ENCODE data around the gene LAT. TPM values are rescaled to one million over a fixed set of nuclear protein-coding genes. Genes with fewer than 3 reads are reported as not detected.

The LAT gene
- total RNA-seq, 1 experiment from 2014 or later: 2.0 TPM

DNA sequence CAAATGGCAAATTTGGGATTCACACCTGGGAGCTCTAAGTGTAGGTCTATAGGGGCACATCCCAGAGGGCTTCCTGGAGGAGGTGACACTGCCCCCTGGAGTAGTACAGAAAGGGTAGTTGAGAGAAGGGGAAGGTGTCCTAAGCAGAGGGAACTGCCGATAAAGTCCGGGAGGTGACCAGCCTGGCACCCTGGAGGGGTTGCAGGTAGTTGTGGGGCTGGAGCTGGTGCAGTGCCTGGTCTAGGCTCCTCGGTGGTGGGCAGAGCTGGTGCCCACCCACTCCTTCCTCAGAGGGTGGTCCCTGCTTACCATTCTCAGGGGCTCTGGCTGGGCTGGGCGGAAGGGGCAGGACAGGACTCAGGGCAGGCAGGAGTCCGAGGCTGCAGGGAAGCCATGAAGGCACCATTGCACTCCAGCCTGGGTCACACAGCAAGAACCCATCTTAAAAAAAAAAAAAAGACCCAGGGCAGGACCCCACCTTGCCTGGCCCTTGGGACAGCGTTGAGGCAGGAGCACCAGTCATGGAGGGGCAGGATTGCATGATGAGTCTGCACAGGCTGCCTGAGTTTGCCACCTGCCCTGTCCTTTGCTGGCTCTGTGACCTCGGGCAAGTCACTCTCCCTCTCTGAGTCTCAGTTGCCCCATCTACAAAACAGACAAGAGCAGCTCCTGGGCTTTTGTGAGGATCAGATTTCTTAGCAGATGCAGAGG, 43.8 kb downstream of the LAT start:
- Histone ChIP-seq H3K4me1 (replicated peaks) (peaks cover 19% of the 10 kb centered on the region), H3K36me3 (no peaks in the 10 kb centered on the region), H3K4me3 (no peak overlapping the region), H3K27ac (peak overlapping the region; percentile 80), H3K9me3 (replicated peaks) (no peaks in the 10 kb centered on the region), H3K27me3 (replicated peaks) (no peaks in the 10 kb centered on the region)
- DNase-seq (ENCODE audit: low read depth in 1 of 2, low spot score in 2 of 2): no peak

DNA sequence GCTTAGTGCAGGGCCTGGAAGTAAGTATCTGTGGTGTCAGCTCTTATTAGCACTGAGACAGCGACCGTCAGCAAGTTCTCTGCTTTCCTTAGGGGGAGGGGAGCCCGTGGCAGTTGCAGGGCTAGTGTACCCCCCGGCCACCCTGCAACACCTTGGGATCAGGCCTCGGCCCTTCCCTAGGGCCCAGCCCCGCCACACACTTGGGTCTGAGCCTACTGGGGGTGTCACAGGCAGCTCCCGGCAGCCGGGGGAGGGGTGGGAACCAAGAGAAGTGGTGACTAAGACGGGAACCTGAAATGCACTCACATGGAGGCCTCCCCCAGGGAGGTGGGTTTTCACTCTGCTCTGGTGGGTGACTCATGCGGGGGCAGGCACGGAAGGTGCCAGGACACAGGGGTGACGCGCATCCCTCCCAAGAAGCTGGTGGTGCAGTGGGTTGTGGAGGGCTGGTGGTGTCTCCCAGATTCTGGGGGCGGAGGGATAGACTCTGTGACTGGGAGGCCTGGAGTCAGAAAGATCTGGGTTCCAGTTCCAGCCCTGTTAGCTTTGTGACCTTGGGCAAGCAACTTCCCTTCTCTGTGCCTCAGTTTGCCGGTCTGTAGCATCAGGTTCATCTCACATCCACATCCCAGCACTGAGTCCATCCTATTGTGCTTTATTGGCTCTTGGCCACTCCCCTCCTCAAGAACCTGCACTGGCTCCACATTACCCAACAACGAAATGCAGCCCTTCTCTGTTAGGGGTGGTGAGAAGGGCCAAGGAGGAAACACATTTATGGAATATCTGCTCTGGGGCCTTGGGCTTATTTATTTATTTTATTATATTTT, 44.5 kb downstream of the LAT start:
- no peaks in the 10 kb centered on the region for H3K9me3 ChIP-seq (replicated peaks)
- DNase-seq (ENCODE audit: low read depth in 1 of 2, low spot score in 2 of 2): peak; percentile 95 to 98
- H3K27ac ChIP-seq: peak overlapping the region; percentile 80
- no peaks in the 10 kb centered on the region for H3K27me3 ChIP-seq (replicated peaks)
- no peaks in the 10 kb centered on the region for H3K36me3 ChIP-seq
- H3K4me1 ChIP-seq (replicated peaks): peaks cover 19% of the 10 kb centered on the region
- H3K4me3 ChIP-seq: no peak overlapping the region

DNA sequence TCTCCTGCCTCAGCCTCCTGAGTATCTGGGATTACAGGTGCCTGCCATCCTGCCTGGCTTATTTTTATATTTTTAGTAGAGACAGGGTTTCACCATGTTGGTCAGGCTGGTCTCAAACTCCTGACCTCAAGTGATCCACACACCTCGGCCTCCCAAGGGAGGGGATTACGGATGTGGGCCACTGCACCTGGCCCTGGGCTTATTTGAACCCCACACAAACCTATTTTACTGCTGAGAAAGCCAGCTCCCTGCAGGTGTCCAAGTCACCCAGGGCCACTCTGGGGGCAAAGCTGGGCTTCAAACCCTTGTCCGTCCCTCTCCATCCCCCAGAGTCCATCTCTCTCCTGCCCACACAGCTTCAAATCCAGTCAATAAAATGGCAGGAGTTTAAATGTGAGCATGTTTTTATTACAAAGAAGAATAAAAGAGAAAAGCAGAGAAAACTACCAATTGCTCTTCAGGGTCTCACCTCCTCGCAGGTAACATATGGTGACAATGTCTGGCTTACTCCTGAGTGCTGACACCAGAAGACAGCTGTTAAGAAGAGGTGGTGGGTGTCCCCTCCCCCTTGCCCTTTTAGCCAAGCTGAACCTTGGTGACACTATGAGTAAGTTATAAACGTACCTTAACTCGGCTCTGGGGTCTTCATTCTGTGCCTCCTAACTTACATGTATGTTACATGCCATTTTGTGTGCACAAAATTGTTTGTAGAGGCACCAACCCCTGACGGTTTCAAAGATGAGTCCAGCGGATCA, 45.4 kb downstream of the LAT start:
- Histone ChIP-seq H3K27ac (no peak overlapping the region), H3K4me1 (replicated peaks) (peaks cover 19% of the 10 kb centered on the region)

More for the DNA sequence above, 45.4 kb downstream of the LAT start:
- DNase-seq (ENCODE audit: low read depth in 1 of 2, low spot score in 2 of 2): no peak
- H3K36me3 ChIP-seq: no peaks in the 10 kb centered on the region
- no peaks in the 10 kb centered on the region for H3K9me3 ChIP-seq (replicated peaks)
- no peaks in the 10 kb centered on the region for H3K27me3 ChIP-seq (replicated peaks)
- H3K4me3 ChIP-seq: no peak overlapping the region

Other genes starting within 250 kb of the LAT start
- 0.61 and 1.4 TPM in 2 replicates for gene NPIPB9, start 233.3 kb upstream of the LAT start, total RNA-seq (2014; rRNA removed; shearing (Covaris generic))
- 35.0 and 49.8 TPM in 2 replicates for gene ATXN2L, start 162.1 kb upstream of the LAT start, total RNA-seq (2014; rRNA removed; shearing (Covaris generic))
- 142 and 154 TPM in 2 replicates for gene TUFM, start 138.7 kb upstream of the LAT start, total RNA-seq (2014; rRNA removed; shearing (Covaris generic))
- gene SH2B1, start 121.2 kb upstream of the LAT start, total RNA-seq (2014; rRNA removed; shearing (Covaris generic)): 22.7 and 26.2 TPM in 2 replicates
- 0.53 TPM in 1 of 2 replicates, not detected in the other for gene ATP2A1, start 106.6 kb upstream of the LAT start, total RNA-seq (2014; rRNA removed; shearing (Covaris generic))
- 35.7 and 68.2 TPM in 2 replicates for gene RABEP2, start 59.8 kb upstream of the LAT start, total RNA-seq (2014; rRNA removed; shearing (Covaris generic))
- not detected in 2 replicates for gene CD19, start 53.1 kb upstream of the LAT start, total RNA-seq (2014; rRNA removed; shearing (Covaris generic))
- 27.0 and 29.8 TPM in 2 replicates for gene NFATC2IP, start 34.1 kb upstream of the LAT start, total RNA-seq (2014; rRNA removed; shearing (Covaris generic))
- gene SPNS1, start 10.3 kb upstream of the LAT start, total RNA-seq (2014; rRNA removed; shearing (Covaris generic)): 43.0 and 65.0 TPM in 2 replicates